Adrenal gland (tissue), 5 donors: ENCODE measurements around the gene SYTL3.

Source experiments
- CTCF ChIP-seq, 6 experiments: fragments of 450-650 bp in 4 of 6; fragments of 200-600 bp in 2 of 6; sonication (generic) in 1 of 6; IDR thresholded peaks; 1 replicate in 5 of 6; 2 replicates in 1 of 6; pipeline versions ENCODE4 v1.5.1 to v1.8.0; 2016 to 2021; ENCODE audit warnings: antibody characterized with exemption in 6 of 6, mild to moderate bottlenecking in 2 of 6, moderate library complexity in 1 of 6
- POLR2A ChIP-seq, 2 donors: fragments of 450-650 bp; IDR thresholded peaks; one replicate each; pipeline ENCODE4 v1.6.1; 2017; ENCODE audit warnings: antibody characterized with exemption in 2 of 2, mild to moderate bottlenecking in 2 of 2, moderate library complexity in 1 of 2
- donor health status: DM: no; HTN: no; CAD: no.

- TF ChIP-seq CTCF (IDR thresholded peaks at IDR 0.05), result no peak
- no peak for TF ChIP-seq POLR2A (IDR thresholded peaks at IDR 0.05)
Observed at GRCh38 chr6:158668707-158669103, 18.9 kb downstream of the SYTL3 start.
